Measurements from ENCODE around the gene KREMEN2. TPM values are rescaled to one million over a fixed set of nuclear protein-coding genes. Genes with fewer than 3 reads are reported as not detected.

The KREMEN2 gene
- total and polyA plus RNA-seq, 2 of the 13 experiments (the other 11 are each of a cell fraction or from before 2014, with no cell fraction given) = 0.48 to 1.2 TPM

GRCh38 chr16:2968738-2969544, 4.9 kb downstream of the KREMEN2 start, which contains the start of gene PAQR4 (continued):
- TF ChIP-seq ZNF549 (CRISPR knock-in tag; IDR thresholded peaks at IDR 0.05) = no peak
- TF ChIP-seq NR2F1 (CRISPR knock-in tag; IDR thresholded peaks at IDR 0.05) = 0 out of 4 replicates have a peak, but pooled peaks of 1 of the 2 experiments have one; percentile 21
- TF ChIP-seq RNF219 (CRISPR knock-in tag; IDR thresholded peaks at IDR 0.05) = no peak; the same call in 1 of the 2 replicates
- peak; percentile 85 for TF ChIP-seq ZFP91 (CRISPR knock-in tag; IDR thresholded peaks at IDR 0.05; ENCODE audit: borderline replicate concordance)
- TF ChIP-seq JDP2 (CRISPR knock-in tag; IDR thresholded peaks at IDR 0.05; ENCODE audit: borderline replicate concordance) = no peak; the same call in 1 of the 2 replicates
- peak; percentile 93; the same call in 1 of the 2 replicates for TF ChIP-seq KLF13 (CRISPR knock-in tag; IDR thresholded peaks at IDR 0.05)
- TF ChIP-seq SALL1 (CRISPR knock-in tag; IDR thresholded peaks at IDR 0.05) = peak; percentile 99
- TF ChIP-seq CEBPG (CRISPR knock-in tag; IDR thresholded peaks at IDR 0.05) = no peak
- TF ChIP-seq ZNF552 (CRISPR knock-in tag; IDR thresholded peaks at IDR 0.05; ENCODE audit: borderline replicate concordance) = peak; percentile 93; the same call in 1 of the 2 replicates
- TF ChIP-seq ZKSCAN8 (CRISPR knock-in tag; IDR thresholded peaks at IDR 0.05; ENCODE audit: borderline replicate concordance) = peak; percentile 91; the same call in 1 of the 2 replicates
- no peak for TF ChIP-seq ZFP62 (CRISPR knock-in tag; IDR thresholded peaks at IDR 0.05)
- TF ChIP-seq, protein P1, sequence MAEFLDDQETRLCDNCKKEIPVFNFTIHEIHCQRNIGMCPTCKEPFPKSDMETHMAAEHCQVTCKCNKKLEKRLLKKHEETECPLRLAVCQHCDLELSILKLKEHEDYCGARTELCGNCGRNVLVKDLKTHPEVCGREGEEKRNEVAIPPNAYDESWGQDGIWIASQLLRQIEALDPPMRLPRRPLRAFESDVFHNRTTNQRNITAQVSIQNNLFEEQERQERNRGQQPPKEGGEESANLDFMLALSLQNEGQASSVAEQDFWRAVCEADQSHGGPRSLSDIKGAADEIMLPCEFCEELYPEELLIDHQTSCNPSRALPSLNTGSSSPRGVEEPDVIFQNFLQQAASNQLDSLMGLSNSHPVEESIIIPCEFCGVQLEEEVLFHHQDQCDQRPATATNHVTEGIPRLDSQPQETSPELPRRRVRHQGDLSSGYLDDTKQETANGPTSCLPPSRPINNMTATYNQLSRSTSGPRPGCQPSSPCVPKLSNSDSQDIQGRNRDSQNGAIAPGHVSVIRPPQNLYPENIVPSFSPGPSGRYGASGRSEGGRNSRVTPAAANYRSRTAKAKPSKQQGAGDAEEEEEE (CRISPR knock-in tag; IDR thresholded peaks at IDR 0.05; ENCODE audit: borderline replicate concordance) = no peak
- TF ChIP-seq ZNF33A (CRISPR knock-in tag; IDR thresholded peaks at IDR 0.05; ENCODE audit: borderline replicate concordance) = no peak
- TF ChIP-seq, protein P2, sequence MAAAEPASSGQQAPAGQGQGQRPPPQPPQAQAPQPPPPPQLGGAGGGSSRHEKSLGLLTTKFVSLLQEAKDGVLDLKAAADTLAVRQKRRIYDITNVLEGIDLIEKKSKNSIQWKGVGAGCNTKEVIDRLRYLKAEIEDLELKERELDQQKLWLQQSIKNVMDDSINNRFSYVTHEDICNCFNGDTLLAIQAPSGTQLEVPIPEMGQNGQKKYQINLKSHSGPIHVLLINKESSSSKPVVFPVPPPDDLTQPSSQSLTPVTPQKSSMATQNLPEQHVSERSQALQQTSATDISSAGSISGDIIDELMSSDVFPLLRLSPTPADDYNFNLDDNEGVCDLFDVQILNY (CRISPR knock-in tag; conservative IDR thresholded peaks at IDR 0.05) = peak; percentile 96
- peak; percentile 74; the same call in 1 of the 2 replicates for TF ChIP-seq ATF3 (CRISPR knock-in tag; IDR thresholded peaks at IDR 0.05)
- peak; percentile 91; the same call in 1 of the 2 replicates for TF ChIP-seq ZSCAN29 (CRISPR knock-in tag; conservative IDR thresholded peaks at IDR 0.05)
- TF ChIP-seq FOXK1 (CRISPR knock-in tag; IDR thresholded peaks at IDR 0.05; ENCODE audit: borderline replicate concordance, low read depth) = peak; percentile 67; the same call in 1 of the 2 replicates
- peak; percentile 88 for TF ChIP-seq ZNF574 (CRISPR knock-in tag; IDR thresholded peaks at IDR 0.05)

Measured in HepG2 (cell line).